NCI-H2196 treated with DMSO at 0.1 percent for 48 hours (cell line): ENCODE measurements around the gene MAGI1.
"Not testable (repeated sequence)": the region's sequence is repeated elsewhere in the genome, so short reads cannot be mapped to it uniquely, and the experiment has no call there.

Source experiments
- DNase-seq: peaks from one replicate; lab custom pipeline; 2025; ENCODE audit not compliant: unreplicated experiment; lab: John Stamatoyannopoulos, UW

MAGI1 gene

DNA sequence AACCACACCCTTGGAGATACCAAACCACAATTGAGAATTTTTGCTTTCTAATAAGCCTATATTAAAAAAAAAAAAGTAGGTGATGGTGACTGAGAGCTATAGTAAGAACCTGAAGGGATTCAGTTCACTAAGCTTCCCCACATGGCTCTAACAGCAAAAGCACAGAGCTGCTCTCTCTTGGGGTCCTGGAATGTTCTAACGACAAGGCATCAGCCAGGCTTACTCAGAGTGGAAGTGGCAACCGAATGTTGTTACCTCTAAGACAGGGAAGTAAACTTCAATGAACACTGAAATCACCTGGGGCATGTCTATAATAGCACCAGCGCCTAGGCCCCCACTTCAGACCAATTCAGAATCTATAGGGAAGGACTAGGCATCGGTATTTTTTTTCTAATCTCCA, 397.7 kb downstream of the MAGI1 start:
- no peak for DNase-seq

DNA sequence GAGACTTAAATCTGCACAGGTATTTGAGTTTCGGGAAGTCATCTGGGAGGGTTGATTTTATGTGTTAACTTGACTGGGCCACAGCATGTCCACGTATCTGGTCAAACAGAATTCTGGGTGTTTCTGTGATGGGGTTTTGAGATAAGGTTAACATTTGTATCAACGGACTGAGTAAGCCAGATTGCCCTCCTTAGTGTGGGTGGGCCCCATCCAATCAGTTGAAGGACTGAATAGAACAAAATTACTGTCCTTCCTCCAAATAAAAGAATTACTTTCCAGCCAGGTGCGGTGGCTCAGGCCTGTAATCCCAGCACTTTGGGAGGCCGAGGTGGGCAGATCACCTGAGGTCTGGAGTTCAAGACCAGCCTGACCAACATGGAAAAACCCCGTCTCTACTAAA, 399.3 kb downstream of the MAGI1 start:
- no peak for DNase-seq

DNA sequence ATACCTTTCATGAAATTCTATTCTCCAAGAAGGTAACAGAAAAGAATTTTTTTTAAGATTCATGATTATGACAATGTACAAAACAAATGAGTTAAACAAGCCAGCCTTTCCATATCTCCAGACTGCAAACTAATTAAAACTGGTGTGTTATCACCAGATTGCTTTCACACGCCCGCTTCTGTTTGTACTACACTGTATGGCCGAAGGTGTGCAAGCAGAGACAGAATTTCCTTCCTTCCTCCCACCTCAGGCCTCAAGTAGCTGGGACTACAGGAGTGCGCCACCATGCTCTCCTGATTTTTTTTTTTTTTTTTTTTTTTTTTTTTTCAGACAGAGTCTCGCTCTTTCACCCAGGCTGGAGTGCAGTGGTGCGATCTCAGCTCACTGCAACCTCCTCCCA, 400.4 kb downstream of the MAGI1 start:
- DNase-seq = no peak

DNA sequence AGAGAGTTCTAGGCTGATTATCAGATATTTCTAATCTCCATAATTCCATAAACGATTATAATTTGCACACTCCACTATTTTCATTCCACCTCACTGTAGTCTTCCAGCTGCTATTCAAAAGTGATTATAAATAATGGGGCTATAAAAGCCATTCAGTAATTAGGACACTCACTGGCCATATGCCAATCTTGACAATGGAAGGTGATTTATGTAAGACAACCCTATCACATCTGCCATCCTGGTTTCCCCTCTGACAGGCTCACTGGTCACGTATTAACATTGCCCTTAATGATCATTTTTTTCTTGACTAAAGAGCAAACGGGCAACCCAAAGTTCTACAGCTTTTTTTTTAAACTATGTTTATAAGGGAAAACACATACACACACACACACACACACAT, 402.4 kb downstream of the MAGI1 start:
- no peak for DNase-seq

DNA sequence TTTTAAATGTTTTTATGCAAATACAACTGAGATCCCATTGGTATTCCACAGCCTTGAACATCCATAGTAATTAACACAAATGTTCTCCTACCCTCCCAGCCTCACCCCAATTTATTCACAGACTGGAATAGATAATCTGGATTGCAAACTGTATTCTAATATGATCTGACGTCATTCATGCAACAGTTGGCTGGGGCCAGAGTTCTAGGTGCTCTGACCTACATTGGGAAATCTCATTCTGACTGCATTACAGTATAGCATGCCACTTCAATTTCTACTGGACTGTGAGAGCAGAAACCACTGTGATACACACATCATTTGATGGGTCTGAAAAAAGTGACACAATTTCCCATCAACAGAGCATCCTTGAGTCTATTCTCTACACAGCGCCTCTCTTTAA, 403.1 kb downstream of the MAGI1 start:
- DNase-seq = no peak

DNA sequence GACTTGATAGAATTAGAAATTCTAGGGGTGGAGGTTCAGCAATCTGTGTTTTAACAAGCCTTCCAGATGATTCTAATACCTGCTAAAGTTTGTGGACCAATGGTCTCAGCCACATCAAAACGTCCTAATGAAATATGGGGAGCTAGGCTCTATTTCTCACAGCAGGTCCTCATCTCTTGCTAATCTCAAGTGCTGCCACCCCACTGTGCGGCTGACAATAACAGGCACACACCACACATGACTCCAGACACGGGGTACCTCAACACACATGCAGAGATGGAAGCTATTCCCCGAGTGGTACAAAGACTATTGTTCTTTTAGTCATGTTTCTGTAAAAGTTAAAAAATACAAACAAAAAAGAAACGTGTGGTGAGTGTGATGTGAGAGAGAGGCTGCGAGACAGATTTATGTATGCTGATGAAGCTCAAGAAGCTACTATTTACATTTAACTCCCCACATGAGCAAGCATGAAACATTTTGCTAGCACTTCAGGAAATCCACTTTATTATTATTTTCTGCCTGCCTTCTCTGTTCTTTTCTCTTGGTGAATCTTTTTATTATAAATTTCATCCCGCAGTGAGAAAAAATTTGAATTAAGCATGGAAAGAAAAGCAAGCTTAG, 405.6 kb downstream of the MAGI1 start:
- DNase-seq = no peak

DNA sequence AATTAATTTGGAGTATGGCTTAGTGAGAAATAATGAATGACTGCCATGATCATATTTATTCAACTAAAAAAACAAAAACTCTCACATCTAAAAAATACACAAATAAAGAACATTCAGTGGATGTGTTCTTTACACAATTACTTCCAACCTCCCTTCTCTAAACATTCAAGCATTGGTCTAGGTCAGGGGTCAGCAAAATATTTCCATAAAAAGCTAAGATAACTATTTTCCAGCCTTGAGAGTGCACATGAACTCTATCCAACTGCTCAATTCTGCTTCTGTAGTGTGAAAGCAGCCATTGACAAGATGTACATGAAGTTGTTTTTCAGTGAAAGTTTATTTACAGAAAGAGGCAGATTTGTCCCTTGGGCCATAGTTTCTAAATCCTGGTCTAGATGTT, 406.3 kb downstream of the MAGI1 start:
- no peak for DNase-seq

DNA sequence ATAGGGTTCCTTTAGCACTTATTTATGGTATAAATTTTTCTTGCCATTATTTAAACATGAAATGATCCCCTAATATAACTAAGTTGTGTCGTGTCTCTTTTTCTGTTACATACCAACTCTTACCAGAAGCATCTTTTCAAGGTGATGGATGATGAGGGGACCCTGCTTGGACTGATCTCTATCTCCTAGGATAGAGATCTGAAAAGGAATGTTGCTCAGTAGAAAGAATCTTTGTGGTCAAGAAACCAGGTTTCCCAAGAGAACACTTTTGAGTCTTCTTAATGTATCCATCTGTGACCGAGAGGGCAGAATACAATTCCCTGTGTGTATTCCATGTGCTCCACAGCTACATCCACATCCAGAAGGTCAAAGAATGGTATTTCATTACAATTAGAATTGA, 409.7 kb downstream of the MAGI1 start:
- DNase-seq = no peak

DNA sequence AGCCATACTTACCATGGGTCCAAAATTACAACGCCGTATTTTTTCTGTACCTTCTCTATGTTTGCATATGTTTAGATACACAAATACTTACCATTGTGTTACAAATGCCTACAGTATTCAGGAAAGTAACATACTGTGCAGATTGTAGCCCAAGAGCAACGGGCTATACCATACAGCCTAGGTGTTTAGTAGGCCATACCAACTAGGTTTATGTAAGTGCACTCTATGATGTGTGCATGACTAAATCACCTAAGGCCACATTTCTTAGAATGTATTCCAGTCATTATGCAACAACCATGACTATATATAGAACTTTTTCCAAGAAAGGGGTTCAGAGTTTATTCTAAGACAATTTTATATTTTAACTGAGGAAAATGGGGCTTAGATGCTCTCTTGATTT, 411.7 kb downstream of the MAGI1 start:
- DNase-seq = no peak

DNA sequence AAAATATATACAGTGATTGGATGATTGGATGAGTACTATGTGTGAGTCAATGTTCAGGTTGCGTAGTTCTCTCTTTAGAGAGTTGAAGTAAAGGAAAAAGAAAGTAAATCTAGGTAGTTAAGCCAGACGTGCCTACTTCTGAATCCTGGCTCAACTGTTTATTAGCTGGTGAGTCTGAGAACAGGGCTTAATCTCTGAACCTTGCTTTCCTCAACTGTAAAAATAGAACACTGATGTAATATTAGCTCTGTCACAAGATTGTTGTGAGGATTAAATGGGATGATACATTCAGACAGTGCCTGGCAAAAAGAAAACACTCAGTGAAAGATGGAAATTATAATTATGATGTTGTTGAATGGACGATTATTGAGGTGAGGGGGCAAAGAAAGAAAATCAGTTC, 413.4 kb downstream of the MAGI1 start:
- no peak for DNase-seq

DNA sequence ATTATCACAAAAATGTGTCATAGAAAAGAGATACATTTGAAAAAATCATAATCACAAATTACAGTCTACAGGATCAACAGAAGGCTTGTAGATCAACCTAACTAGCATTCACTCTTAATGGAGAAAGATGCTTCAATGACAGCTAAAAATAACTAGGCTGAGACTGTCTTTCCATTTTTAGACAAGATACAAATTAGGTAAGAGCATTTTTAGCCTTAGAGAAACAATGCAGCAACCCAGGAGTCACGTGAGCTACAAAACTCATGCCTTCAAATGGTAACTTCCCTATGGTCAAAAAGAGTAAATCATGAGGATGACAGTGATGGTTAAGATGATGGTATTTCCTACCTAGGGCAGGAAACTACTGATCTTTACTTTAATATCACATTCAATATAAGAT, 415.4 kb downstream of the MAGI1 start:
- no peak for DNase-seq

DNA sequence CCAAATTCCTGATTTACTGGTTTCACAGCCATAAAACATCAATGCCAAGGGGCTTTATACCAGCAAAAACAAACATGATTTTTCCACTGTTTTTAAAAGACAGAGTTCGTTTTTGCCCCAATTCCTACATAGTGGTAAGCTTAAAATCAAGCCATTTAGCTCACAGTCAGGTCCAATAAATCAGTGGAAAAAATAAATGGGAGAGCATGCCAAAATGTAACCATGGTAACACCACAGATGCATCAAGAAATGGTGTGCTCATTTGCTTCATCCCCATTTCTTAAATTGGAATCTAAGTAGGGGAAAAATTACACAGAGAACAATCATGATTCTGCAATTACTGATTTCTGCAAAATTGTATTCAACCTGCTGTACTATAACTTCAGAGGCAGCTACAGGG, 418.8 kb downstream of the MAGI1 start:
- DNase-seq = no peak

DNA sequence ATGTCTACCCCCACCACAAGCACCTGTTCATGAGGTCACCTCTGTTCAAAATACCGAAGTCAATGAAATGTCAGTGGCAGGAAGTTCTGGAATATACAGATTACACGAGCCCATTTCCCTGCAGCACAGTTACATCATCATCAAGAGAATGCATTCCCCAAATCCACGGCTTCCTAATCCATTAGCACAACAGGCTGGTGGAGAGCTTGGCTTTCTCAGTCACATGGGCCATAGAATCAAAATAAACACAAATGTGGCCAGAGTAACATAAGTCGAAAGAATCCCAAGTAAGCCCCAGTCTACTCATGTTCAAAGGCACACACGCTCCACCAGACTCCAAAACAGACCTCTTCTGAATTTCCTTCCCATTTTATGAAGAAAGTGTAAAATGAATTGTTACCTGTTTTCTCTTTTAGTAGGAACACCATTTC, 419.3 kb downstream of the MAGI1 start:
- DNase-seq = no peak

DNA sequence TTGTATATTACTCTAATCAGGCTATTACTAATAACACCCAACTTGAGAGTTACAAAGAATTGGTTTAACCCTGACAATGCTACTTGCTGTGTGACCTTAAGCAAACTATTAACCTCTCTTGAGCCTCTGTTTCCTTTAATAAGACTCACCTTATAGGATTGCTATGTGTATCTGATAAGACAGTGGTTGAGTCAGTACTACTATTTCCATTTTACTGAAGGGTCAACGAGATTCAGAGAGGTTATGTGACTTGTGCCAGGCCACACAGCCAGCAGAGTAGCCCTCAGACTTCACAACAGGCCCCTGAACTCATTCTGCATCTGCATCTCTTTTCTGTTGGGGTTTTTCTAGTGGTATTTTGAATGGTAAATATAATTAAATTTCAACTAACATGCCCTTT, 420.1 kb downstream of the MAGI1 start:
- no peak for DNase-seq

DNA sequence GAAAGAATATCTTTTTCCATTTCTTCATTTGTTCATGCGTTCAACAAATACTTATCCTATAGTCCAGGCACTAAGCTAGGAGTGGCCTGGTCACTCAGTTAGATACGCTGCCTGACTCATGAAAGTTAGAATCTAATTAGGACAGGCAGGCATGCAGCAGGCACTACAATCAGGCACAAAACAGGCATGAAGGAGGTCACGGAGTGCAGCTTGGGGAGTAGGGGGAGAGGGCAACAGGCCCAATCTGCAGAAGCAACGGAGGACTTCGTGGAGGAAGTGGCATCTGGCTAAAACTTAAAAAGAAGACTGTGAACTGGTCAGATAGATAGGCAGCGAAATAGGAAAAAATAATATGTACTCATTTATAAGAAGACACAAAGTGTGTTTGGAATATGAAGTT, 420.9 kb downstream of the MAGI1 start:
- no peak for DNase-seq

DNA sequence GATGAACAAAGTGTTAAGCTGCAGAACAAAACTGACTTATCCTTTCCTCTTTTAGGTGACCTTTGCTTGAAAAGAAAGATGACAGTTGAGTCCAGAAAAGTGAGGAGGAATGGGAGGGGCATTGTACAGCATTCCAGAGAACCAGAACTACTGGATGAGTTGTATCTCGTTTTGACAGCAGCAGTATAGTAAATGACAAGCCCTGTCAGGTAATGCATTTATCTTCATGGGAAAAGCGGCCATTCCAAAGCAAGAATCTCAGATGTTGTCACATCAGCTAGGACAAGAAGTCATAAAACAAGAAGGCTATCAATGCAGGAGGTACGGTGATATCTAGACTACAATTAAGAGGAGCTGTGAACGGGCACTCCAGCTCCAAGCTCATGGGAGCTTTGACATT, 421.5 kb downstream of the MAGI1 start:
- DNase-seq = no peak

DNA sequence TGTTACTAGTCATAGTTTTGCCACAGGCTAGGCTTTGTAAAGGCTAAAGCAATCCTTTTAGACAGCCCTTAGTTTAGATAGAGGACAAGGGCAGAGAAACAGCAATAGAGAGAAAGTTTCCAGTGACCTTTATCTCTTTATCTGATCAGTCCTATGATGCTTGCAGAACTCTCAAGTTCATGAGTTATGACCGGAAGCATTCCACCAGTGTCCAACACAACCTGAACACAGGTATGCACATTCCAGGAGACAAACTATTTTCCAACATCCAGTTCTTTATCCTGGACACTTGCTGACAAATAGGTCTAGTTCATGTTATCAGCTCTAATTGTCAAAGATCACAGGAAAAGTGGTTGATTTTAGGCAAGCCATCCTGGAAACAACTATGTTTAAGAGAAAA, 422.2 kb downstream of the MAGI1 start:
- DNase-seq = no peak

DNA sequence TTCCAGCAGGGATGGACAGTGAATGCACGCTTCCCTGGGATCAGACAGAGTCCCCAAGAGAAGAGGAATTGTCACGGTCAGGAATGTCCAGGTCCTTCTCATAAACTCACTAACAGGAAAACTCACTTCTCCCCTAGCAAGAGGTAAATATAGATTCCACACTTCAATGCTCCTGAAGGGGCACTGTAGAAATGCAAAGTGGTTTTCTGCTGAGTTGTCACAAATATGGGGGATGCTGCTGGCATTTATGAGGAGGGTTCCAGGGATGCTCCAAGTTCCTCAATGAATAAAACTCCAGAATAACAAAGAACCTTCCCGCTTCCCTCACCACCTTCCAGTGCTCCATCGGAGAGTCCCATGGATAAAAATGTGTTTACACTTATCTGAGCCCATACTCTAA, 423.4 kb downstream of the MAGI1 start:
- DNase-seq = no peak

DNA sequence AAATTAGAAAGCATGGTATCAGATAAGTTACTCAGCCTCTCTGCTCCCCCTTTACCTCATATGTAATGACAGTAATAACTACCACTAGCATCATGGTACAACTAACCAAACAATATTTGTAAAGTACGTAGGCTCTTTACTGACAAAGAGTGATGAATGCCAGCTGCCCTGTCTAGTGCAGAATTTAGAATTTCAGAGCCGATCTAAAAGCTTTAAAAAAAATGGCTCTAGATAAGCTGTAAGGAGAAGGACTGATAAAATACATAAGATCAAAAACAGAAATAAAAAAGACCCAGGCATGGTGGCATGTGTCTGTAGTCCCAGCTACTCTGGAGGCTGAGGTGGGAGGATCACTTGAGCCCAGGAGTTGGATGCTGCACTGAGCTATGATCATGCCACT, 424.1 kb downstream of the MAGI1 start:
- no peak for DNase-seq

DNA sequence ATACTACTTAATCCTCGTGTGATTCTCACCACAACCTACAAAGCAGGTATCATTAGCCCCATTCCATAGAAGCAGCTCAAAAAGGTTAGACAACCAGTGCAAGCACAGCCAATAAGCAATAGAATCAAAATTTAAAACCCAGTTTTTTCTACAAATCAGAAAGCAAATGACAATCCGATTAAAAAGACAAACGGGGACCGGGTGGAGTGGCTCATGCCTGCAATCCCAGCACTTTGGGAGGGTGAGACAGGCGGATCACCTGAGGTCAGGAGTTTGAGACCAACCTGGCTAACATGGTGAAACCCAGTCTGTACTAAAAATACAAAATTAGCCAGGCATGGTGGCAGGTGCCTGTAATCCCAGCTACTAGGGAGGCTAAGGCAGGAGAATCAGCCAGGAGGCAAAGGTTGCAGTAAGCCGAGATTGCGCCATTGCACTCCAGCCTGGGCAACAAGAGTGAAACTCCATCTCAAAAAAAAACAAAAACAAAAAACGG, 430.7 kb downstream of the MAGI1 start:
- not testable (repeated sequence) for DNase-seq

DNA sequence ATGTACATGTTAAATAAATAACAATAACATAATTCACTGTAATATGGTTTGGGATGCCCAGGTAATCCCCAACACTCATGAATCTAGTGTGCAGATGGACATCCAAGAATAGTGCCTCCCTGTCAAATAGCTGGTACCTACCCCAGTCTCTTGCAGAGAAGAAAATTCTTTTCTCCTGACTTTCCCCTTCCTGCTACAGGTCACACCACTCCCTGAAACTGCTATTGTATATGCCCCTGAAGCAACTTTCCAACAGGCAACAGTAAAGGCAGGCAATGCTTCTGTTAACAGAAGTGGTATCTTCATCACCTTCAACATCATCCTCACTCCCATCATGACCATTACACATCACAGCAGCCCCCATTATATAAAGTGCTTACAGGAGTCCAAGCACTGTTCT, 431.6 kb downstream of the MAGI1 start:
- DNase-seq = no peak

DNA sequence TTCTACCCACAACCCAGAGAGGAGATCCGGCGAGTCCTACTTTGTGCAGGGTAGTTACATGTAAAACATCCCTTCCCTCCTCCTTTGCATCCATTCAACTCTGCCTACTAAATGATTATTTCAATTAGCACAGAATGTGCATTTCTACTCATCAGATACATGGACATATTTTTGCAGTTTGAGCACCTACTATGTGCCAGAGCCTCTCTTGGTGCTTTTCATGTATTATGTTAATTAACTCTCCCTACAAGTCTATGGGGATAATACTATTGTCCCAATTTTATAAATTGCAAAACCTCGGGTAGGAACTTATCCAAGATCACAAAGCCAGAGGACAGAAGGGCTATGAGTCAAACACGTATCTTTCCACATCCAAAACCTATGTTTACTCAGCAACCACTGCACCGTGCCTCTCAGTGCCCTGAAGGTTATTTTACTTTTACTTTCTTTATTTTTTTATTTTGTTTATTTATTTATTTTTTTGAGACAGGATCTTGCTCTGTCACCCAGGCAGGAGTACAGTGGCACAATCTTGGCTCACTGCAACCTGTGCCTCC, 432.8 kb downstream of the MAGI1 start:
- no peak for DNase-seq

DNA sequence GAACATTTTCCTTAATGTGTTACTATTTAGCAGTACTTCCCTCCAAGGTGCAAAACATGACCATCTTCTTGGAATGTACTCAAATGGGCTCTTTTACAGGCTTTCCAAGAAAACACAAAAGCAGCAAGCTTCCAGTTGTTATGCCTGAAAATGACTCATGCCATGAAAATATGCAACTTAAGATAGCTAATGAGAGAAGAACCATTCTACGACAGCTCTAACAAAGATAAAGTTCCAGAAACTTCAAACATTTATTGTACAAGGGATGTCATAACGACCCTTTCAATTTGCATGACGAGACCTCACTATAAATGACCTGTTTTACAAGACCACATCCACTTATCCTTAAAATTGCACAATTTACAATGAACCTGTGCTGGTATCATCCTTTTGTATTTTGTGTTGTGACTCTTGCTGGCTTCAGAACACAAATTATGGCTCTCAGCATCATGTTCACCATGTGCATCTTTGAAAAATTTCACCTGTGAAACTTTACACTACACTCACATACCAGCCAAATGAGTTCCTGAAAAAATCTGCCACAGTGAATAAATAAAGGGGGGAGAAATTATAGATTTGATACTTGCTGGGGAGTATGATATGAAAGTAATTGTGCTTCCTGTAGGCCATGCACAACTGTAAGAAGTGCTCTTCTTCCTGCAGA, 433.7 kb downstream of the MAGI1 start:
- DNase-seq = no peak
